ENCODE measurements around the gene PLEKHA1.

PLEKHA1 gene

GRCh38 chr10:122461729-122462532 lies 87.4 kb downstream of the PLEKHA1 start:
- no peak for DNase-seq (ENCODE audit: low read depth)

- DNase-seq (ENCODE audit: low read depth), result no peak
Observed at GRCh38 chr10:122462533-122463465, 88.3 kb downstream of the PLEKHA1 start.

- DNase-seq (ENCODE audit: low read depth), result no peak
Observed at GRCh38 chr10:122463466-122464249, 89.2 kb downstream of the PLEKHA1 start.

- DNase-seq (ENCODE audit: low read depth), result no peak
Observed at GRCh38 chr10:122464250-122464510, 89.7 kb downstream of the PLEKHA1 start.

- DNase-seq (ENCODE audit: low read depth), result no peak
Observed at GRCh38 chr10:122464586-122464985, 90.1 kb downstream of the PLEKHA1 start.

GRCh38 chr10:122465401-122466040 lies 91.0 kb downstream of the PLEKHA1 start:
- no peak for DNase-seq (ENCODE audit: low read depth)

GRCh38 chr10:122466951-122467381 lies 92.5 kb downstream of the PLEKHA1 start:
- no peak for DNase-seq (ENCODE audit: low read depth)

- no peak for DNase-seq (ENCODE audit: low read depth)
Observed at GRCh38 chr10:122467701-122468100, 93.2 kb downstream of the PLEKHA1 start.

- no peak for DNase-seq (ENCODE audit: low read depth)
Observed at GRCh38 chr10:122468307-122468925, 93.9 kb downstream of the PLEKHA1 start.

- DNase-seq (ENCODE audit: low read depth), result peak; percentile 100
Observed at GRCh38 chr10:122468926-122469781, 94.6 kb downstream of the PLEKHA1 start.

GRCh38 chr10:122469848-122470247 lies 95.3 kb downstream of the PLEKHA1 start:
- no peak for DNase-seq (ENCODE audit: low read depth)

GRCh38 chr10:122471531-122472177 lies 97.1 kb downstream of the PLEKHA1 start:
- no peak for DNase-seq (ENCODE audit: low read depth)

- DNase-seq (ENCODE audit: low read depth), result no peak
Observed at GRCh38 chr10:122473116-122473515, 98.6 kb downstream of the PLEKHA1 start.

GRCh38 chr10:122474131-122474818 lies 99.8 kb downstream of the PLEKHA1 start:
- no peak for DNase-seq (ENCODE audit: low read depth)

GRCh38 chr10:122475100-122475499 lies 100.6 kb downstream of the PLEKHA1 start:
- no peak for DNase-seq (ENCODE audit: low read depth)

GRCh38 chr10:122475591-122476332 lies 101.3 kb downstream of the PLEKHA1 start:
- no peak for DNase-seq (ENCODE audit: low read depth)

- DNase-seq (ENCODE audit: low read depth), result no peak
Observed at GRCh38 chr10:122476333-122476695, 101.8 kb downstream of the PLEKHA1 start.

- no peak for DNase-seq (ENCODE audit: low read depth)
Observed at GRCh38 chr10:122477436-122477835, 102.9 kb downstream of the PLEKHA1 start.

GRCh38 chr10:122478971-122479370 lies 104.5 kb downstream of the PLEKHA1 start:
- no peak for DNase-seq (ENCODE audit: low read depth)
